Hepatocyte (in vitro differentiated cells): ENCODE measurements around the gene ZNF724.
"Not testable (repeated sequence)": the region's sequence is repeated elsewhere in the genome, so short reads cannot be mapped to it uniquely, and the experiment has no call there.

Experiments
- CTCF ChIP-seq: fragments of 200-600 bp; sonication (generic); IDR thresholded peaks from 2 replicates; pipeline ENCODE4 v1.5.1; 2016; ENCODE audit warnings: antibody characterized with exemption, mild to moderate bottlenecking; ENCODE audit not compliant: poor library complexity
- EZH2 ChIP-seq: fragments of 200-600 bp; sonication (generic); IDR thresholded peaks from 2 replicates; pipeline ENCODE4 v1.6.1; 2016; ENCODE audit warnings: antibody characterized with exemption, mild to moderate bottlenecking, borderline replicate concordance

GRCh38 chr19:23289966-23290365 is 39.8 kb upstream of the ZNF724 start:
- not testable (repeated sequence) for TF ChIP-seq CTCF, EZH2
